EH (cell line): ENCODE data around the gene ZDHHC14.

Experiments used
- DNase-seq: peaks from one replicate; pipeline ENCODE4 v3.0.0-alpha.2; 2015; ENCODE audit warnings: low read depth

The ZDHHC14 gene

DNA sequence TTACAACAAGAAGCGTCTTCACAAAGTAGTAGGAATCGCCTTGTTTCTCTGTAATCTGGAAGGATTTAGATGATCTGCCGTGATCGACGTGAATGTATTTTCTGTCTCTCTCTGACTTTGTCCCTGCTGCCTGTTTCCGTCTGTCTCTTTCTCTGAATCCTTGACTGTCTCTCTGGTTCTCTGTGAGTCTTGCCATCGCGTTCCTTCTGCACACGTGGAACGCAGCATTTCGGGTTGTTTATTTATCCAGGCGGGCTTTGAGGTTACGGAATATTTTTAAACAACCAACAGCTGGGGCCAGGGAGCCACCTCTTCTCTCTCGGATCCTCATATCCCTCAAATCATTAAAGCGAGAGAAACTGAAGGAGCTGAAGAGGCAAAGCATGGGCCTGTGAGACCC, 215.9 kb downstream of the ZDHHC14 start:
- peak; percentile 46 for DNase-seq

DNA sequence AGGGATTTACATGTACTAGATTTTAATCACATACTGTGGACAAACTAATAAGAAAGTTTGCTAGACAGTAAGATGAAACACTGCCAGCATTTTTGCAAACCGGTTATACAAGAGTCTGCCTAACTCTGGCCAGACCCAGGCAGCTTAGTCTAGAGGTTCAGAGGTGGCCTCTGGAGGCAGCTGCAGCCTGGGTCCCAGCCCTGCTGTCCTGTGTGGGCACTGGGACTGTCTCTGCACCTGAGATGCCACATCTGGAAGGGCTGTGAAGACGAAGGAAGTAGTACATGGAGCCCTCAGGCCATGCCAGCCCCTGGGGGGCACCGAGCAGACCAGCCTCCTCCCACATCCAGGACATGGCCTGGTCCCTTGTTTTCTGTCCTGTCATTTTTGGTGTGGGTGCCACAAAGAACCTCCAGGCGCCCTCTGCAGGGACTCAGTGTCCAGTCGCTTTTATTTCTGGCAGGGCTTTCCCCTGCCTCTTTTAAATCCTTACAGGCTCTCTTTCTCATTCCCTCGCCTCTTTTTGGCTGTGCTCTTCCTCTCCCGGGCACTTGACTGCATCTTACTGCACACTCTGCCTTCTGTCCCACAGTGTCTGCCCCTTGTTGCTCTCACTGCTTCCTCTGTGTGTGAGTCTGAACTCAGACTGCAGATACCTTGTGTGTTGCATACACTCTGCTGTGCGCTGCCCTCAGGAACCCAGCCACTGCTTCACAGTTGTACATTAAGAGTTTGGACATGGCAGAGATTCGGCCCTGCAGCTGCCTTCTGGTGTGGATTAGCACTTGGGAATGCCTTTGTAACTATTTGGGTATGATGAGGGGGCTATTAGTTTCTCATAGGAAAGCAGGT, 216.7 kb downstream of the ZDHHC14 start:
- DNase-seq = peak; percentile 65

DNA sequence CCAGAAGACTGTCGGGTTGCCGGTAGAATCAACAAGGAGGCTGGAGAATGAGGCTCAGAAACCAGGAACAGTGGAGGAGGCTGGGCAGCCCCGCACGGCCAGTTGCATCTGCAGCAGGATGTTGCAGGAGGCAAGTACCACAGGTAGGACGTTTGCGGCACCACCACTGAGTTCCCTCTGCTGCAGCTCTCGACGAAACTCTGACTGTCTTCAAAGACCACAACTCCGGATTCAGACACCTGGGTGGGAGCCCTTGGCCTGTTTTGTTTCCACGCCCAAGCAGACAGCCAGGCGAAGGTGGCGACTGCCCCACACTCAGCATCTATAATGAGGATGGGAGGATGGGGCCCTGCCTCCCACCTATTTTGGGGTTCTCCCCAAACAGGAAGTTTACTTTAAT, 218.2 kb downstream of the ZDHHC14 start:
- no peak for DNase-seq

DNA sequence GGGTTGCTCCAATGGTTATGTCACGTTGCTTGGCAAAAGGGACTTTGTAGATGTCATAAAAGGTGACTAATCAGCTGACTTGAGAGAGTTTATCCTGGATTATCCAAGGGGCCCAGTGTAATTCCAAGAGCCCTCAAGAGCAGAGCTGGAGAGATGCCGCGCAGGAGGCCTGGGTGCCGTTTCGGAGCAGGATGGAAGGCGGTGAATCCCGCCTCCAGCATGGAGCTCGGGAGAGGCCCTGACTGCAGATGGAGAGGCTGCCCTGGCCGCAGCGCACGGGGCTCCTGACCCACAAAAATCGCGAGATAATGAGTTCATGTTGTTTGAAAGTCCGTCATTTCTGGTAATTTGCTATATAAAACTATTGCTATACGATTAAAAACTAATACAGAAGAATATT, 219.8 kb downstream of the ZDHHC14 start:
- no peak for DNase-seq

DNA sequence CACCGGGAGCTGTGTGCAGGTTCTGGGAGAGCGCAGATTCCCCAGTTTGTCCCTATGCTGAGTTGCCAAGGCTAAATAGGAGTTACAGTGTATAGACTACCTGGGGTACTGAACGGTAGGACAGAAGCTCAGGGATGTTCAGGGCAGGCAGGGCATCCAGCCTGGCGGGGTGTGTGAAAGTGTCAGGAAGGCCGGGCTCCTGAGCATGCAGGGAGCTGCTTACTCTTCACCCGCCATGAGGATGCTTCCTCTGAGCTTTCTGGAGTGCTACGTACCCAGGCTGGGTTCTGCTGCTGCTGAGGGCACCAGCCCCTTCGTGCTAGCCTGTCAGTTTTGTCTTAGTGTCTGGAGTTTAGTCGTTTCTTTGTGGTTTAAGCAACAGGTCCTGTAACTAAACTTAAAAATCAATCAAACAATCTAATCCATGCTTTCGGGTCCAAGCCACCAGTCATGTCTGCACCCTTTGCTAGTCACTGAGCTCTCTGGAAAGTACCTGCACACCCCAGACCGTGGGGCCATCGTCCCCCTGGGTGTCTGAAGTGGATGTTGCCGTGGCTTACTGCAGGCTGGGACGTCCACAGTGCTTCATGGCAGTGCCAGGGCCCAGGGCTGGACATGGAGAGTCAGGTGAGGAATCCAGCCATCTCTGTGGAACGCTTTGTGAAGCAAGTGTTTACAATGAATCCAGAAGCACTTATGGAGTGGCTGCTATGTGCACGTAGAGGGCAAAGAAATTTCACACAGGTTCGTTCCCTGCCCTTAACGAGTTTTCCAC, 221.7 kb downstream of the ZDHHC14 start:
- DNase-seq = no peak

DNA sequence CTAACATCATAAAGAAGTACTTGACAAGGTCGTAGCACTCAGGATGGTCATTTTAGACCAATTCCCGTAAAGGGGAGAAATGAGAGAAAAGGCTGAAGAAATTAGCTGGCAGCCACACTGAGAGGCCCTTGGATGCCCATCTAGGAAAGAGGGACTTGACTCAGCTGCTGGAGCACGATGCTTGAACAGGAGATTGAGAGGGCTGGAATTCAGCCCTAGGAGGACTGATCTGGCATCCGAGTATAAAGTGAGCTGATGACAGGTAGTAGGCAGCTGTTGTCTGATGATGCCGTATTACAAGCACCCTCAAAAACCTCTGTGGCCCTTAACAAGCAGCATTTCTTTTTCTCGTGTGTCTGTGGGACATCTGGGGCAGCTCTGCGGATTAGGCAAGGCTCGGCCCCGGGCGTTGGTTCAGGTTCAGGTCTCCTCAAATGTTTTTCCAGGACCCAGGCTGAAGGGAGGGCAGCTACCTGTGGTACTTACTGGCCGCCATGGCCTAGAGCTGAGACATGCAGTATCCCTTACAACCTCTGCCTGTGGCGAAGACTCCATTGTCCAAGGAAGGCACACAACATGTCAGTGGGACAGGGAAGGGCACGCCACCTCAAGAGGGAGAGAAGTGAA, 222.4 kb downstream of the ZDHHC14 start:
- no peak for DNase-seq

DNA sequence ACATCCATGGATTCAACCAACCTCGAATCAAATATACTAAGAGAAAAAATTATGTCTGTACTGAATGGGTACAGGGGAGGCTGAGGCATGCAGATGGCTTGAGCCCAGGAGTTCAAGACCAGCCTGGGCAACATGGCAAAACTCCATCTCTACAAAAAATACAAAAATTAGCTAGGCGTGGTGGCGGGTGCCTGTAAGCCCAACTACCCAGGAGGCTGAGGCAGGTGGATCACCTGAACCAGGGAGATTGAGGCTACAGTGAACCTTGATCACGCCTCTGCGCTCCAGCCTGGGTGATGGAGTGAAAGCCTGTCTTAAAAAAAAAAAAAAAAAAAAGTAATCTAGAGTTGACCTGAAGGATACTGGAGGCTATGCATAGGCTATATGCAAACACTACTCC, 223.0 kb downstream of the ZDHHC14 start:
- no peak for DNase-seq

DNA sequence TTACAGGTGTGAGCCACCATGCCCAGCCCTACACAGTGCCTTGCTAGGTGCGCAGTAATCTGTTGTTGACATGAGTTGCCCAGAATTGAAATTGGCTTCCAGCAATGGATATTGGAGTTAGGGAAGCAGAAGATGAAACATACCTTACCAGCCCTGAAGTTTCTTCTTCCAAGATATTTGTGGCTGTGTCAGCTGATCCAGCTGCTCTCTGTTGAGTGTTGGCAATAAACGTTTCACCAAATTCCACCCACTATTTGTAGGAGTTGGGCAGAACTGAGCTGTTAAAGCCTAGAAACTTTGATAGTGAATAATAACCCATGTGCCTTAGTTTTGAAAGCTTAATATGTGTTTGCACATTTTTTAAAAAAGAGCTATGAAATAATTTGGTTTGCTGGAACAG, 223.8 kb downstream of the ZDHHC14 start:
- no peak for DNase-seq

DNA sequence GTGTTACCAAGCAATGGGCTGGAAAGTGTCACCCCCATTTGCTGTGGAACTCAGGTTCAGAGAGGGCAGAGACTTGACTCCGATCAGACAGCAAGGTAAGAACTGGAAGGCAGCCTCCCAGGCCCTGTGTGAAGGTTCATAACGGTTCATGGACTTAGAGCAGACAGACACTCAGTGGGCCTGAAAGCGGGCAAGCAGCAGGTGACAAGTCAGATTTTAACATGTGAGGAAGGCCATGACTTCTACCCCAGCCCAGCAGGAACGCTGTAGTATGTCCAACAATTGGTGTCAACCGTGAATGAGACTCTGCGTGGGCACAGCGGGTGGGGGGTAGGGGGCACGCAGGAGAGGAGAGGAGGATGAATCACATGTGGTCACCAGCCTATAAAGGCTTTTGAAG, 224.5 kb downstream of the ZDHHC14 start:
- no peak for DNase-seq

DNA sequence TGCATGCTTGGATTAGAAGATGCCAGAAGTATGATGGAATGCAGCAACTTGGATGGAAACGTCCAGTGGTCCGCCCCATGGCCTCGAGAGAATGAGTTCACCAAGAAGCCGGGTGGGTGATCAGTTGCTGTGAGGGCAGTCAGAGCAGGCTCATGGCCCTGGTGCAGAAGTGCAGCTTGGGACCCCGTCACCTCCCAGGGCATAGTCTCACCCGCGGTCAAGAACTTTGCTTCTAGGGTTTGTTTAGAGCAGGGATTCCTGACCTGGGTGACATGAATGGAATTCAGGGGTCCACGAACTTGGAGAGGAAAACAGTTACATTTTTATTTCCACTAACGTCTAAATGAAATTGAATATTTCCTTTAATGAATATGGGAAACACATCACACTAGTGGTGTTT, 225.5 kb downstream of the ZDHHC14 start:
- no peak for DNase-seq

DNA sequence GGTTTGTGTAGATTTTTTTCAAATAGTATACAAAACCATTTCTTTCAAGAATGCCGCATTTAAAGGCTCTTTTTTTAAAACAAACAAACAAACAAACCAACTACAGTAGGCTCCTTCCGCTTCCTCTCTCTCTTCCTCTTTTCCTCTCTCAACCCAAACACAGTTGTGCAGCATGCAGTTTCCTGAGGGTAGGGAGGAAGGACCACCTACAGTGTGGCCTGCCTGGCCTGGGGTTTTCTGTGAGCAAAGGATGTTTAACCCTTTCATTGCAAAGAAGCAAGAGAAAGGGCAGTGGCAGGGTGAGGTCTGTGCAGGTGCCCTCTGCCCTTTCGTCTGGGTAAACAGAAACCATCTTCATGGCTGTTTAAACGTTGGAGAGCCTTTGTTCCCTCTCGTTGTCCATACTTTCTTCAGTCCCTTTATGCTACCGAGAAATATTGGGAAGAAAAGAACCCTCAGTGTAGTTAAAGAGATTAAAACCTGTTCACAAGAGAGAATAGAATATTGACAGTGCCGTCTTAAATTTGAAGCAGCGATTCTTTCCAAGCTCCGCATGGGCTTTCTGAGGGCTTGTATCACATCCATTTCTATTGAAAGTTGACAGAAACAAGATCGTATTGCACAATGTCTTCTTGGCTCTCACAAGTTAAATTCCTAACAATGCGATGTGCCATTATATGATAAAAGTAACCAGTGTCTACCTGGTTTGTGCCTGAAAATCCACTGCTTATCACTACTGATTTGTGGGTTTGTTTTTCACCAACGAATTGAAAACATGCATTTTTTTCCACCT, 226.5 kb downstream of the ZDHHC14 start:
- no peak for DNase-seq

DNA sequence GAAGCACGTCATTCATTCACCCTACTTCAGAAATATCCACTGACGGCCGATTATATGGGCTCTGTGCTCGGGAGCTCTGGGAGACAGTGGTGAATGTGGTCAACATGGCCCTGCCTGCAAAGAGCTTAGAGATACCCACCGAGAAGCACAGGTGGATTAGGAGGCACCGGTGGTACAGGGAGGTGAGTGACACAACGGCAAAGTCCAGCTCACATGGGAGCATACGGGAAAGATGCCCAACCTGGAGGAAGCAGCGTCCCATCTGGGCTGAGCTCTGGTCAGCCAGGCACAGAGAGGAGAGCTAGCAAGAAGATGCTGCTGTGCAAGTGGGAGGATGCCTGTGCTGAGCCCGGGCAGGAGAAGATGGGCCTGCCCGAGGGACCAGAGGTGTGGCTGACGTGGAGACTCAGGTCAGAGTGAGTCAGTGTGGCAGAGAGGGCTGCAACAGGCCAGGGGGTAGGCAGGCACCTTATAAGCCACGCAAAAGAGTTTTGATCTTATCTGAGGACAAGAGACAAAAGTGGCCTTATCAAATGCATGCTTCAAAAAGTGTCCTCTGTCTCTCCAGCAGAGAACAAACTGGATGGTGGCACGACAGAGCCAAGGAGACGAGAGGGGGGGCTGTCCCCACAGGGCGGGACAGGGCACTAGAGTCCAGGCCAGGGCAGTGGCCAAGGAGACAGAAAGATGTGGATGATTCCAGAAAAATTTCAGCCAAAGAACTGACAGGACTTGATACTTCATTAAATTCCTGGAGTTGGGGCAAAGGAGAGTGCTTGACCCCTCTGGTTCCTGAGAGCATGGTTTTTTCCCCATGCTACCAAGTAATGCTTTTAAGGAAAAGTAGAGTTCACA, 227.5 kb downstream of the ZDHHC14 start:
- DNase-seq = no peak

DNA sequence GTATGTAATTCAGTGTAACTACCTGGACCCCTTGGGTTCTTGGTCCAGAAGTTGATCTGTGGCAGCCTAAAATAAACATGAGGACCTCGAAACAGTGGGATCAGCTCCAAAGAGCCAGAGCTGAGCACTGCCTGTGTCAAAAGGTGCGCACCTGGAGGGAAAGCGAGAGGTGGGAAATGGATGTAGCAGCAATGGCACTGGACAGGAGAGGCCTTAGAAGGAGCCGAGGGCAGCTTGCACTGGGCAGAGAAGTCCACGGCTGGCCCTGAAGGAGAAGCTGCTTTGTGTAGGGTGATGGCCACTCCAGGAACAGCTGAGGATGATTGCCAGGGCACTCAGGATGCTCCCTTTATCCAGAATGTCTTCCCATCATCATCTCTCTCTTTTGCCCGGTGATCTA, 228.1 kb downstream of the ZDHHC14 start:
- no peak for DNase-seq

DNA sequence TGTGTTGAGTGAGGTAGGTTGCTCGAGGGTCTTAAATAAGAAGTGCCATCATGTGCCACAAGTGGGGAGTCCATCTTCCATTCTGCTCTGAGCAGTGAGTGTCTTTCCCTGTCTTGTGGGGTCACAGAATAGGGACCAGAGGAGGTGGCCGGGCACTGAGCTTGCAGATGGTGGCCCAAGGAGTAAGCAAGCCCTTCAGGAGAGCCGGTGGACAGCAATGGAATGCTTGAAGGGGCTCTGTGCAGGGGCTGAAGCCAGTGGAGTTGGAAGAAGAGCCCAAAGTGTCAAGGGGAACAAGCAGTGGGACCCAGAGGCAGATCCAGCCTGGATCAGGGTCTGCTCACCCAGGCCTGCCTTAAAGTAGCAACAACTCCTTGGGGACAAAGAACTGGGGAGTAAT, 228.6 kb downstream of the ZDHHC14 start:
- no peak for DNase-seq

DNA sequence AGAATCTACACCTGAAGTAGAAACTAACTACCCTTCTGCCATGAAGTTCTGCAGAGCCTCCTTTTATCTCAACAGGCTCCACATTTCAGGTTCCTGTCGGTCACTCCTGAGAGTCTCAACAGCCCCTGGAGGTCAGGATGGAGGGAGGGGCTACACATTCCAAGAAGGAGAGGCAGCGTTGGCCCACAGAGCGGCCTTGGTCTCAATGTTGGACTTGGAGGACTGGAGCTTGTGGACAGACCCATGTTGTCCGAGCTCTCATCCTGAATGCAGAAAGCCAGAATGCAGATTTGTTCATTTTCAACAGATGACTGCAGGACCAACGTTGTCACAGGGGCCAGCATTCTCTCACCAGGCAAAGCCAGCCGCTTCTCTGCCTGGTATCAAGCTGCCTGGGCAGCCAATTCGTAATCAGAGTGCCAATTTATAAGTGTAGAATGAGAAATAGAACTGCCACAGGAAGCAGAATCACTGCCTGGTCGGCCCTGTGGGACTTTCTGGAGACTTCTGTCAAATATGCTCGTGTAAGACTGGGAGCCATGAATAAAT, 229.5 kb downstream of the ZDHHC14 start:
- no peak for DNase-seq

DNA sequence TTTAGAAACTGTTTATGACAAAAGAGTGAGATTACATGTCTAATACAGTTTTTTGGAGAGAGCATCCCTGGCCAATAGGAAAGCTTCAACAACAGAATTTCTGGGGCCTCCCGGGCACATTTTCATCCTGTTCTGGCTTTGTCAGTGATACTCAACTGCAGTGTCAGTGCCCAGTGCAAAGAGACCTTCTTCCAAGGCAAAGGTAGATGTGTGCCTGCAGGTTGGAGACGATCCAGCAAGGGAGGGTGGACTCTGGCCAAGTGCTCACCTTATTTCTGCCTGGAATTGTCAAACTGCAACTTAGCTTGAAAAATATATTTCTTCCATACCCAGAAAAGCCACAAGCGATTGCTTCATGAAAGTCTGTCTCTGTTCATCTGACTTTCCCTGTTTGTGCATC, 230.4 kb downstream of the ZDHHC14 start:
- no peak for DNase-seq

DNA sequence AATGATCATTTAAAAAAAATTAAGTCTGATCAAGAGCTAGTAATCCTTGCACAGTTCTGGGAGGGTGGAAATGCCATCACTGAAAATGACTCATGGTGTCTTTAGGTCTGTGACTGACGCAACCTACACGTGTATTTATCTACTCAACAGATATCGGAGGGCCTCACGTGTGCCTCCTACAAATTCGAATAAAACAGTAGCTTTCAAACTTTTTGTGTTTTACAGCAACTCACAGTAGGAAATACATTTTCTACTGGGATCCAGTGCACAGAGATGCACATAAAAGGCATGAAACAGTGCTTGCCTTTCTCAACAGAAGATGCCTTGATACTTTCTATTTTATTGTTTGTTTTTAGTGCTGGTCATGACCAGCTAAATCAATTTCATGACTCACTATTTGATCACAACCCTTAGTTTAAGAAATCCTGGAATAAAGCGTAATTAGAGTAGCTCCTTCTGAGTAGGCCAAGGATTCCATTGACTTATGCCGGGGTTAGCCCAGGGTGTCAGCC, 232.1 kb downstream of the ZDHHC14 start:
- peak; percentile 88 for DNase-seq

DNA sequence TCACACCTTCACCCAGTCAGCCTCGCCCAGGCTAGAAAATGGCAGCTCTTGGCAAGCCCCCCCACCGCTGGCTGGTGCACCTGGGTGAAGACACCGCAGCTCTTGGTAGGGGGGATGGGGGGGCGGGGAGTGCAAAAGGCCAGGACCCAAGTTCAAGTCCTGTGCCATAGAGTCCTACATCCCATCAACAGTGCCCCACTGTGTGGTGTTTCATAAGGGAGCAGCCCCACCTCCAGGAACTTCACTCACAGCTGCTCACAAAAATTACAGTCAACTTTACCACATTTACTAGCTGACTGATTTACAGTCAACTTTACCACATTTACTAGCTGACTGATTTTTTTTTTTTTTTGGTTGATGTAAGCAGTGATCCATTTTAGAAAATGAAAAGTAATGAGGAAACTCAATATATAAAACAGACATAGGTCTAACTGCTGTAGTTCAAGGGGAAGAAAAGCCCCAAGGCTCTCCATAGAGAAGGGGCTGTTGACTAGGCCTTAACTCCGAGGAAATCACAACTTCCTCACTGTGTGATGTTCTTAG, 233.1 kb downstream of the ZDHHC14 start:
- DNase-seq = peak; percentile 50

DNA sequence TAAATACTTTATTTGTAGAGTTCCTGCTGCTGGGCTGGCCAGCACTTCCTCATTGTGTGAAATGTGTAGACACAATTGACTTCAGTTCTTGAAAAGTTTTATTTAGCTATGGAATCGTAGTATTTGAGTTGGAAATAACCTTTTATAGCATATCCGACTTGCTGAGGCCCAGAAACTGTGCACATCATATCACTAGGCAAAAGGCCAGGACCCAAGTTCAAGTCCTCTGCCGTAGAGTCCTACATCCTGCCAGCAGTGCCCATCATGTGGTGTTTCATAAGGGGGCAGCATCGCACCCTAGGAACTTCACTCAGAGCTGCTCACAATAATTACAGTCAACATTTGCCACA, 234.4 kb downstream of the ZDHHC14 start:
- peak; percentile 26 for DNase-seq

DNA sequence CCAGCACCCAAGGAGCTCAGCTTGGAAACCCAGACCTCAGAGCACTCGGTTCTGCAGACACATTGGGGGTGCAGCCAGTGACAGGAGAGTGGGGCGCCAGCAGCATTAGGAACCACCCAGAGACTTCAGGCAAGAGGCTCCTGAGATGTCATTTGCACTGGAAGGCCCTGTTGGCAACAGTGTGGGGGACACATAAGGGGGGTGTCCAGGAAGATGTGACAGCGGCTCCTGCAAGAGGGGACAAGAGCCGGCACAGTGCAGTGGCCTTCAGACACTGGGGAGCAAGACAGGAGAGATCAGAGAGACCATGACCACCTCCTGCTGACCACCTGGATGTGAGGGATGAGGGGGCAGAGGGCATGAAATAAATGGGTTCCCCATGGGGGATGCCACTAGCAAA, 235.0 kb downstream of the ZDHHC14 start:
- DNase-seq = no peak

DNA sequence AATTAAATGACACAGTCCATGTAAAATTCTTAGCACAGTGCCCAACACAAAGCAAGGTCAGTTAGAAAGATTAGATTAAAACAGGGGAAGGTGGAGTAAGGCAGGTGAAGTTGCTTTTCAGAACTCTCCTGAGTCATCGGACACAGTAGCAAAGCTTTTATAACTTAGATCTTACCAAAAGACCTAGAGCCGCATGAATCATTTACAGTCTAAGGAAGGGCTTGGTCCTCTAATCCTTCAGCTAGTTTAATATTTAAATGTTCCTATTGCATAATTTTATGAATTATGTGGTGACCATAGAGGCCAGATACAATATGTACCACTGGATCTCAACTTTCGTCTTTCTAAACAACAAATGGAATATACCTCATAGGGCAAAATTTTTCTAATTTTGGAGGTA, 240.0 kb downstream of the ZDHHC14 start:
- DNase-seq = no peak
